HG02973 (cell line): ENCODE results near the gene PAXX.

Experiments
- ATAC-seq: cut with Tn5 transposase; IDR thresholded peaks from one replicate; pipeline ENCODE4 v1.9.1; 2021; ENCODE audit warnings: moderate library complexity; ENCODE audit not compliant: unreplicated experiment

PAXX gene

GRCh38 chr9:136952876-136953770, 39.1 kb upstream of the PAXX start:
- ATAC-seq: no peak

- ATAC-seq: no peak
Observed at GRCh38 chr9:136953771-136954269, 38.4 kb upstream of the PAXX start.

GRCh38 chr9:136954270-136955083, 37.7 kb upstream of the PAXX start:
- ATAC-seq: no peak

GRCh38 chr9:136955202-136955942, 36.9 kb upstream of the PAXX start:
- no peak for ATAC-seq

GRCh38 chr9:136955943-136956335, 36.3 kb upstream of the PAXX start:
- no peak for ATAC-seq

GRCh38 chr9:136956604-136957003, 35.6 kb upstream of the PAXX start:
- ATAC-seq: no peak

- ATAC-seq: no peak
Observed at GRCh38 chr9:136957461-136957860, 34.8 kb upstream of the PAXX start.

GRCh38 chr9:136957901-136958300, 34.3 kb upstream of the PAXX start:
- ATAC-seq: no peak

- no peak for ATAC-seq
Observed at GRCh38 chr9:136958473-136958872, 33.7 kb upstream of the PAXX start.

GRCh38 chr9:136958898-136959850, 33.0 kb upstream of the PAXX start:
- no peak for ATAC-seq

GRCh38 chr9:136960212-136960937, 31.8 kb upstream of the PAXX start:
- ATAC-seq: no peak

- no peak for ATAC-seq
Observed at GRCh38 chr9:136960938-136961275, 31.3 kb upstream of the PAXX start.

GRCh38 chr9:136961279-136962065, 30.8 kb upstream of the PAXX start:
- no peak for ATAC-seq

GRCh38 chr9:136962163-136962562, 30.1 kb upstream of the PAXX start:
- no peak for ATAC-seq

- ATAC-seq: no peak
Observed at GRCh38 chr9:136962701-136963248, 29.4 kb upstream of the PAXX start.

GRCh38 chr9:136963341-136963740, 28.9 kb upstream of the PAXX start:
- ATAC-seq: no peak

GRCh38 chr9:136963751-136964150, 28.5 kb upstream of the PAXX start:
- ATAC-seq: no peak

- no peak for ATAC-seq
Observed at GRCh38 chr9:136964171-136964689, 28.0 kb upstream of the PAXX start.
